Kidney (tissue), 14 donors: ENCODE results near the gene TBCD. TPM values are rescaled to one million over a fixed set of nuclear protein-coding genes. Genes with fewer than 3 reads are reported as not detected.

Experiments used
- DNase-seq, 5 donors: peaks; one replicate each; pipeline ENCODE4 v3.0.0-alpha.2; 2013 to 2020
- FAIRE-seq: peaks from 2 replicates; lab custom pipeline; 2012; peaks lifted over from hg19 to GRCh38; lab: Jason Lieb, UNC
- H3K27ac ChIP-seq, 2 donors: one replicate each; pipeline ENCODE4 v1.7.0; 2013; ENCODE audit warnings: low read depth in 2 of 2, low read length in 2 of 2, inconsistent platforms in 1 of 2
- H3K27me3 ChIP-seq: one replicate; pipeline ENCODE4 v1.7.1; 2013; ENCODE audit warnings: low read length, inconsistent platforms; ENCODE audit not compliant: control insufficient read depth, insufficient read depth
- H3K36me3 ChIP-seq, 3 donors: one replicate each; pipeline versions ENCODE4 v1.7.0 to v1.7.1; 2013; ENCODE audit warnings: low read length in 3 of 3, control low read depth in 1 of 3, inconsistent platforms in 1 of 3; ENCODE audit not compliant: insufficient read depth in 3 of 3, control insufficient read depth in 2 of 3
- H3K4me1 ChIP-seq, 3 donors: one replicate each; pipeline versions ENCODE4 v1.7.0 to v1.7.1; 2013; ENCODE audit warnings: low read length in 3 of 3, inconsistent platforms in 1 of 3, low read depth in 1 of 3; ENCODE audit not compliant: control insufficient read depth in 2 of 3, insufficient read depth in 2 of 3
- H3K4me3 ChIP-seq, 3 donors: one replicate each; pipeline versions ENCODE4 v1.7.0 to v1.8.1; 2013; ENCODE audit warnings: low read length in 3 of 3, control low read depth in 1 of 3, inconsistent platforms in 1 of 3
- H3K9ac ChIP-seq, 3 donors: one replicate each; pipeline versions ENCODE4 v1.7.0 to v1.7.1; 2013; ENCODE audit warnings: low read length in 3 of 3, control low read depth in 1 of 3, inconsistent platforms in 1 of 3
- H3K9me3 ChIP-seq, 3 donors: one replicate each; pipeline versions ENCODE4 v1.7.0 to v1.7.1; 2013; ENCODE audit warnings: low read length in 3 of 3, control low read depth in 1 of 3, inconsistent platforms in 1 of 3; ENCODE audit not compliant: control insufficient read depth in 2 of 3, insufficient read depth in 1 of 3
- CTCF ChIP-seq: IDR thresholded peaks from 3 replicates; pipeline ENCODE4 v1.5.1; 2012; ENCODE audit warnings: mild to moderate bottlenecking, moderate library complexity, borderline replicate concordance; ENCODE audit not compliant: insufficient read depth; ENCODE audit errors: extremely low read depth
- intact Hi-C: fragments of 100-400 bp; cut with DNase I; formaldehyde crosslinking; loops from one replicate; pipeline ENCODE4 v1.11.1; 2022
- polyA plus RNA-seq: library from polyadenylated mRNA; stranded (reverse); fragments of 350-450 nt; fragmentation: Illumina TruSeq; extraction: RNeasy Lipid Tissue Mini Kit (QIAGEN cat#74804); gene quantifications from one replicate; pipeline ENCODE4 v1.2.3, GENCODE V29; 2014; ENCODE audit warnings: low read depth, low replicate concordance; ENCODE audit not compliant: insufficient read depth
- total RNA-seq: library from RNA; stranded (reverse); fragmentation: NEBNext Ultra II Directional; extraction: Animal tissue kit (Norgen Biotek cat#: 25700); gene quantifications from one replicate; pipeline ENCODE4 v1.2.1, GENCODE V29; 2021
- donor health status: control.
- donor health status: control.
- donor health status: control.
- donor health status: control.
- donor health status: control.
- donor health status: DM: yes; HTN: yes; CAD: no.
- donor health status: Normal renal cell carcinoma (clear cell type).

TBCD gene
- total and polyA plus RNA-seq, 2 donors from 2014 or later = 72.8 to 78.7 TPM

- TF ChIP-seq CTCF = no peak
- no peaks in the 10 kb centered on the region for H3K9me3 ChIP-seq
- DNase-seq (peak in 4 of 5 donors; percentile 50 to 64 (median 60)), FAIRE-seq (no peak)
- intact Hi-C loops = no loop called here
- H3K4me1 ChIP-seq = no peaks in the 10 kb centered on the region
- no peaks in the 10 kb centered on the region for H3K27me3 ChIP-seq
- no peak overlapping the region for H3K4me3 ChIP-seq
- H3K27ac ChIP-seq = no peak overlapping the region
- no peak overlapping the region for H3K9ac ChIP-seq
- peaks cover 0 to 7% (median 4%) of the 10 kb centered on the region in 3 donors for H3K36me3 ChIP-seq
Measured at GRCh38 chr17:82923366-82924113, 171.7 kb downstream of the TBCD start.

DNA sequence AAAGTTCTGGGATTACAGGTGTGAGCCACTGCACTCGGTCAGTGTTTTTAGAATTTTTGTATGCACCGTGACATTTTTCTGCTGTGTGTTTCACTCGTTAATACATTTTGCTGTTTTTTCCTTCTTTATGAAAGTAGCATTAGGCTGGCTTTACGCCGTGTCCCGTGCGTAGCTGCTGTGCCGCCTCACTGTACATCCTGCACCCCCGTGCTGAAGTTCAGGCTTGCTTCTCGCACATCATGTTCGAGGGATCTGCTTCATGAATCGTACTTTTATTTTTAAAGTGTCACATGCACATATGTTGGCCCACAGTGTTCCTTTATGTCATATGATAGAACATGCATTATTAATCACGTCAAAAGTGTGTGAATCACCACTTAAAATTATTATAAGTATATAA, 172.3 kb downstream of the TBCD start:
- no peak overlapping the region for H3K4me3 ChIP-seq
- no peaks in the 10 kb centered on the region for H3K4me1 ChIP-seq
- H3K27me3 ChIP-seq = no peaks in the 10 kb centered on the region
- H3K9ac ChIP-seq = no peak overlapping the region
- FAIRE-seq (no peak), DNase-seq (no peak)
- TF ChIP-seq CTCF = no peak
- peaks cover 0 to 7% (median 7%) of the 10 kb centered on the region in 3 donors for H3K36me3 ChIP-seq
- no peaks in the 10 kb centered on the region for H3K9me3 ChIP-seq
- intact Hi-C loops = no loop called here
- no peak overlapping the region for H3K27ac ChIP-seq

- no peak for FAIRE-seq
Measured at GRCh38 chr17:82924812-82925211, 172.9 kb downstream of the TBCD start.

More at GRCh38 chr17:82924812-82925211, 172.9 kb downstream of the TBCD start:
- Histone ChIP-seq H3K9ac (no peak overlapping the region), H3K4me1 (no peaks in the 10 kb centered on the region), H3K9me3 (no peaks in the 10 kb centered on the region), H3K36me3 (peaks cover 0 to 7% (median 7%) of the 10 kb centered on the region in 3 donors), H3K4me3 (no peak overlapping the region), H3K27me3 (no peaks in the 10 kb centered on the region), H3K27ac (no peak overlapping the region)
- peak in 1 of 5 donors; percentile 58 for DNase-seq
- TF ChIP-seq CTCF = no peak
- intact Hi-C loops = no loop called here
